DOHH2 (cell line): ENCODE measurements around the gene DUS2.

ENCODE experiments used
- H3F3A ChIP-seq: fragments of 200-600 bp; sonication (generic), shearing (Covaris generic); 2 replicates; pipeline ENCODE4 v1.6.0; 2016; ENCODE audit warnings: antibody characterized with exemption, mild to moderate bottlenecking; ENCODE audit not compliant: control insufficient read depth, insufficient read depth
- H3K27ac ChIP-seq: fragments of 200-600 bp; sonication (generic); 2 replicates; pipeline ENCODE4 v1.5.1; 2014; ENCODE audit warnings: low read depth, mild to moderate bottlenecking, low read length, moderate library complexity
- H3K27me3 ChIP-seq: fragments of 200-600 bp; sonication (generic); 2 replicates; pipeline ENCODE4 v1.6.1; 2014; ENCODE audit warnings: mild to moderate bottlenecking, low read length, mixed read lengths; ENCODE audit not compliant: control insufficient read depth
- H3K36me3 ChIP-seq: fragments of 200-600 bp; sonication (generic); 2 replicates; pipeline ENCODE4 v1.6.1; 2014; ENCODE audit warnings: mild to moderate bottlenecking, low read length, moderate library complexity, mixed read lengths; ENCODE audit not compliant: control insufficient read depth
- H3K4me1 ChIP-seq: fragments of 200-600 bp; sonication (generic); 2 replicates; pipeline ENCODE4 v1.6.1; 2014; ENCODE audit warnings: mild to moderate bottlenecking, low read length, mixed read lengths; ENCODE audit not compliant: control insufficient read depth
- H3K4me2 ChIP-seq: fragments of 200-600 bp; sonication (generic); 2 replicates; pipeline ENCODE4 v1.6.0; 2014; ENCODE audit warnings: mild to moderate bottlenecking, low read length, moderate library complexity
- H3K4me3 ChIP-seq: fragments of 200-600 bp; sonication (generic); 2 replicates; pipeline ENCODE4 v1.5.1; 2014; ENCODE audit warnings: mild to moderate bottlenecking, low read length, mixed read lengths
- H3K79me2 ChIP-seq: fragments of 200-600 bp; sonication (generic); 2 replicates; pipeline ENCODE4 v1.6.1; 2014; ENCODE audit warnings: mild to moderate bottlenecking, low read length, mixed read lengths; ENCODE audit not compliant: control insufficient read depth
- H3K9me2 ChIP-seq: fragments of 200-600 bp; sonication (generic); replicated peaks from 2 replicates; pipeline ENCODE4 v1.6.1; 2014; ENCODE audit warnings: mild to moderate bottlenecking, low read length, mixed read lengths; ENCODE audit not compliant: control insufficient read depth
- H3K9me3 ChIP-seq: fragments of 200-600 bp; sonication (generic); 2 replicates; pipeline ENCODE4 v1.6.1; 2014; ENCODE audit warnings: antibody characterized with exemption, low read length, mixed read lengths; ENCODE audit not compliant: control insufficient read depth, insufficient read depth
- H4K20me1 ChIP-seq: fragments of 200-600 bp; sonication (generic); 2 replicates; pipeline ENCODE4 v1.6.0; 2014; ENCODE audit warnings: low read depth, mild to moderate bottlenecking, antibody characterized with exemption, low read length, moderate library complexity; ENCODE audit not compliant: control insufficient read depth, insufficient read depth
- CTCF ChIP-seq: fragments of 200-600 bp; sonication (generic); IDR thresholded peaks from one replicate; pipeline ENCODE4 v1.5.1; 2014; ENCODE audit warnings: antibody characterized with exemption, mild to moderate bottlenecking, low read depth, low read length; ENCODE audit not compliant: poor library complexity, severe bottlenecking
- EZH2phosphoT487 ChIP-seq: fragments of 200-600 bp; sonication (generic); IDR thresholded peaks from 2 replicates; pipeline ENCODE4 v1.6.1; 2017; ENCODE audit warnings: borderline replicate concordance, mild to moderate bottlenecking, antibody characterized with exemption, low read length, moderate library complexity, mixed read lengths

Gene DUS2

GRCh38 chr16:68033101-68033500 lies 10.0 kb downstream of the DUS2 start:
- Histone ChIP-seq H3K9me2 (no peaks in the 10 kb centered on the region), H3K27ac (no peak overlapping the region), H3K9me3 (no peaks in the 10 kb centered on the region), H3K4me2 (no peak overlapping the region), H3K4me3 (no peak overlapping the region), H3F3A (no peaks in the 10 kb centered on the region; the same call in 1 of the 2 replicates), H4K20me1 (no peaks in the 10 kb centered on the region), H3K27me3 (no peaks in the 10 kb centered on the region), H3K36me3 (peaks cover 17% of the 10 kb centered on the region), H3K4me1 (peaks cover 17% of the 10 kb centered on the region), H3K79me2 (peaks cover 1% of the 10 kb centered on the region; the same call in 1 of the 2 replicates)
- no peak for TF ChIP-seq CTCF
- TF ChIP-seq EZH2phosphoT487: no peak

- no peak for TF ChIP-seq EZH2phosphoT487
- no peak for TF ChIP-seq CTCF
- Histone ChIP-seq H3K27me3 (no peaks in the 10 kb centered on the region), H3K27ac (no peak overlapping the region), H3K9me3 (no peaks in the 10 kb centered on the region), H4K20me1 (no peaks in the 10 kb centered on the region), H3K9me2 (no peaks in the 10 kb centered on the region), H3K4me1 (peaks cover 32% of the 10 kb centered on the region), H3F3A (no peaks in the 10 kb centered on the region; the same call in 1 of the 2 replicates), H3K4me2 (no peak overlapping the region), H3K36me3 (peaks cover 16% of the 10 kb centered on the region), H3K79me2 (peaks cover 3% of the 10 kb centered on the region; the same call in 1 of the 2 replicates), H3K4me3 (no peak overlapping the region)
These were observed 12.1 kb downstream of the DUS2 start for GRCh38 chr16:68035227-68035626.

- Histone ChIP-seq H3K9me2 (no peaks in the 10 kb centered on the region), H3F3A (no peaks in the 10 kb centered on the region; the same call in 1 of the 2 replicates), H3K4me3 (peak overlapping the region; percentile 52), H3K27ac (peak overlapping the region; percentile 67), H3K4me2 (peak overlapping the region; percentile 76), H3K4me1 (peaks cover 35% of the 10 kb centered on the region), H4K20me1 (no peaks in the 10 kb centered on the region), H3K27me3 (no peaks in the 10 kb centered on the region), H3K36me3 (peaks cover 24% of the 10 kb centered on the region), H3K9me3 (no peaks in the 10 kb centered on the region), H3K79me2 (peaks cover 3% of the 10 kb centered on the region; the same call in 1 of the 2 replicates)
- TF ChIP-seq EZH2phosphoT487 (no peak), CTCF (no peak)
These were observed 14.9 kb downstream of the DUS2 start for GRCh38 chr16:68037841-68038597.
